GM13976 (cell line): ENCODE results near the gene ADORA1.

Experiments
- DNase-seq: peaks from one replicate; pipeline ENCODE4 v3.0.0; 2012; ENCODE audit warnings: low spot score
- in situ Hi-C: fragments of 300-500 bp; cut with MboI; formaldehyde crosslinking; loops from one replicate; pipeline ENCODE4 v1.12.0; 2022; ENCODE audit warnings: low sequenced_read_pairs, mixed read lengths, inconsistent platforms; ENCODE audit not compliant: unreplicated experiment
- TF ChIP-seq, protein P1 (sequence below): IDR thresholded peaks from 2 replicates; pipeline ENCODE4 v1.5.1; 2012; ENCODE audit warnings: borderline replicate concordance, mild to moderate bottlenecking; ENCODE audit not compliant: insufficient read depth; ENCODE audit errors: extremely low read depth, missing control alignments, control extremely low read depth

ADORA1 gene

GRCh38 chr1:203156280-203156679 lies 28.8 kb downstream of the ADORA1 start:
- TF ChIP-seq, protein P1, sequence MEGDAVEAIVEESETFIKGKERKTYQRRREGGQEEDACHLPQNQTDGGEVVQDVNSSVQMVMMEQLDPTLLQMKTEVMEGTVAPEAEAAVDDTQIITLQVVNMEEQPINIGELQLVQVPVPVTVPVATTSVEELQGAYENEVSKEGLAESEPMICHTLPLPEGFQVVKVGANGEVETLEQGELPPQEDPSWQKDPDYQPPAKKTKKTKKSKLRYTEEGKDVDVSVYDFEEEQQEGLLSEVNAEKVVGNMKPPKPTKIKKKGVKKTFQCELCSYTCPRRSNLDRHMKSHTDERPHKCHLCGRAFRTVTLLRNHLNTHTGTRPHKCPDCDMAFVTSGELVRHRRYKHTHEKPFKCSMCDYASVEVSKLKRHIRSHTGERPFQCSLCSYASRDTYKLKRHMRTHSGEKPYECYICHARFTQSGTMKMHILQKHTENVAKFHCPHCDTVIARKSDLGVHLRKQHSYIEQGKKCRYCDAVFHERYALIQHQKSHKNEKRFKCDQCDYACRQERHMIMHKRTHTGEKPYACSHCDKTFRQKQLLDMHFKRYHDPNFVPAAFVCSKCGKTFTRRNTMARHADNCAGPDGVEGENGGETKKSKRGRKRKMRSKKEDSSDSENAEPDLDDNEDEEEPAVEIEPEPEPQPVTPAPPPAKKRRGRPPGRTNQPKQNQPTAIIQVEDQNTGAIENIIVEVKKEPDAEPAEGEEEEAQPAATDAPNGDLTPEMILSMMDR = no peak
- no peak for DNase-seq
- in situ Hi-C loops = no loop called here

GRCh38 chr1:203158423-203158822 lies 30.9 kb downstream of the ADORA1 start:
- in situ Hi-C loops = no loop called here
- TF ChIP-seq, protein P1 = no peak
- no peak for DNase-seq

DNA sequence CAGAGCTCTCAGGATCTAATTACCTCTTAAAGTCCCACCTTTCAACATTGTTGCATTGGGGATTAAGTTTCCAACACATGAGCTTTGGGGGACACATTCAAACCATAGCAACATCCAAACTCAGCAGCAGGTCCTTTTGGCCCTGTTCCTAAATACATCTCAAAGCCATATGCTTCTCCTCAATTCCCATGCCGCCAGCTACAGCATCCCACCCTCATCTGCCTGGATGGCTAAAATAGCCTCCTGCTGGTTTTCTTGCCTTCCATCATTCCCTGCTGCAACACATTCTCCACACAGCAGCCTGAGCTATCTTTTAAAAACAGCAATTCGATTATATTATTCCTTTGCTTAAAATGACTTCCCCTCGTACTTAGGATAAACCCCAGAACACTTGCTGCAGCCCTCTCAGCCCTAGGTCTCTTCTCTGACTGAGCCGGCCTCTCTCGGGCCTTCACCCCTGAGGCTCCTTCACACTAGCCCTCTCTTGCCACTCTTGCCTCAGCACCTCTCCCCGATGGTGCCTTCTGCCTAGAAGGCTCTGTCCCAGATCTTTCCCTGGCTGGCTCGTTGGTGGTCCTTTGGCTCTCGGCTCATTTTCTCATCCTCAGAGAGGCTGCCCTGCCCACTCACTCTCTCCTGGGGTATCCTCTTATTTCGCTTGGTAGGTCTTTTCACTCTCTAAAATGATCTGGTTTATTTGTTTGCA lies 31.6 kb downstream of the ADORA1 start:
- in situ Hi-C loops = no loop called here
- TF ChIP-seq, protein P1 = no peak
- DNase-seq = no peak

- in situ Hi-C loops = no loop called here
- no peak for DNase-seq
- TF ChIP-seq, protein P1 = no peak
These were observed 32.3 kb downstream of the ADORA1 start for GRCh38 chr1:203159844-203160243.

DNA sequence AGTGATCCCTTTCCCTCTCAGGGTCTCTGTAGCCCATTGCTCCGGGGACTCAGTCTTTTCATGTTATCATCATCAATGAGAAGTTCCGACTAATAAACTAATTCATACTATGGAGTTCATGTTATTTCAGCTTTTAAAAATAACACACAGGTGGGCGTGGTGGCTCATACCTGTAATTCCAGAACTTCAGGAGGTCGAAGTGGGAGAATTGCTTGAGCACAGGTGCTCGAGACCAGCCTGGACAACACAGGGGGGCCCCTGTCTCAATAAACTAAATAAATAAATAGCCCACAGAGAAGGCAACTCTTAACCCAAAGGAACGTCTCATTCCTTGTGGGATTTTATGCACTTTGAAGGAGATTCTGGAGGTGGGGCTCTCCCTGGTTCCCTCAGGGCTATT lies 33.6 kb downstream of the ADORA1 start:
- DNase-seq = no peak
- TF ChIP-seq, protein P1 = no peak
- in situ Hi-C loops = no loop called here

GRCh38 chr1:203161703-203162102 lies 34.2 kb downstream of the ADORA1 start:
- no peak for DNase-seq
- in situ Hi-C loops = no loop called here
- TF ChIP-seq, protein P1 = no peak

GRCh38 chr1:203162403-203162802 lies 34.9 kb downstream of the ADORA1 start:
- TF ChIP-seq, protein P1 = no peak
- in situ Hi-C loops = no loop called here
- no peak for DNase-seq
